Neuronal stem cell (in vitro differentiated cells): ENCODE data around the gene ELF2.
"Not testable (repeated sequence)": the region's sequence is repeated elsewhere in the genome, so short reads cannot be mapped to it uniquely, and the experiment has no call there.

ENCODE experiments used
- DNase-seq: peaks from one replicate; pipeline ENCODE4 v3.0.0-alpha.2; 2013; ENCODE audit warnings: low spot score
- H2AFZ ChIP-seq: one replicate; pipeline ENCODE4 v1.6.1; 2013; ENCODE audit warnings: mild to moderate bottlenecking, low read length, inconsistent platforms
- H2AK5ac ChIP-seq: 2 replicates; pipeline ENCODE4 v1.6.1; 2013; ENCODE audit warnings: low read depth, mild to moderate bottlenecking, inconsistent platforms, low read length, moderate library complexity, mixed read lengths
- H2BK120ac ChIP-seq: 2 replicates; pipeline ENCODE4 v1.6.1; 2013; ENCODE audit warnings: low read depth, mild to moderate bottlenecking, inconsistent platforms, low read length, moderate library complexity, mixed read lengths
- H2BK12ac ChIP-seq: one replicate; pipeline ENCODE4 v1.6.1; 2013; ENCODE audit warnings: low read length, inconsistent platforms
- H2BK15ac ChIP-seq: 2 replicates; pipeline ENCODE4 v1.6.1; 2013; ENCODE audit warnings: mild to moderate bottlenecking, low read length, inconsistent platforms, mixed read lengths
- H2BK5ac ChIP-seq: one replicate; pipeline ENCODE4 v1.6.1; 2013; ENCODE audit warnings: inconsistent platforms, mild to moderate bottlenecking, low read length, moderate library complexity
- H3K14ac ChIP-seq: one replicate; pipeline ENCODE4 v1.6.1; 2013; ENCODE audit warnings: low read length, inconsistent platforms
- H3K18ac ChIP-seq: 2 replicates; pipeline ENCODE4 v1.6.1; 2013; ENCODE audit warnings: low read length, inconsistent platforms
- H3K23ac ChIP-seq: 2 replicates; pipeline ENCODE4 v1.6.1; 2013; ENCODE audit warnings: low read depth, mild to moderate bottlenecking, mixed read lengths, low read length, inconsistent platforms; ENCODE audit not compliant: poor library complexity
- H3K27ac ChIP-seq: replicated peaks from 3 replicates; pipeline ENCODE4 v1.5.1; 2013; ENCODE audit warnings: low read length, inconsistent platforms
- H3K27me3 ChIP-seq, 3 experiments: 2 replicates each; pipeline ENCODE4 v1.6.1; 2013; ENCODE audit warnings: low read length in 3 of 3, mild to moderate bottlenecking in 2 of 3, inconsistent platforms in 1 of 3, low read depth in 1 of 3, mixed read lengths in 1 of 3, moderate library complexity in 1 of 3; ENCODE audit not compliant: control insufficient read depth in 3 of 3, insufficient read depth in 3 of 3
- H3K36me3 ChIP-seq, 2 donors: replicated peaks in 1 of 2; 2 replicates each; pipeline ENCODE4 v1.6.1; 2013; ENCODE audit warnings: low read length in 2 of 2; ENCODE audit not compliant: control insufficient read depth in 2 of 2, insufficient read depth in 2 of 2
- H3K4ac ChIP-seq: 2 replicates; pipeline ENCODE4 v1.6.1; 2013; ENCODE audit warnings: inconsistent platforms, mild to moderate bottlenecking, low read length, moderate library complexity
- H3K4me1 ChIP-seq, 2 donors: 1 replicate in 1 of 2; 2 replicates in 1 of 2; pipeline ENCODE4 v1.6.1; 2013; ENCODE audit warnings: low read length in 2 of 2, low read depth in 1 of 2; ENCODE audit not compliant: control insufficient read depth in 2 of 2, insufficient read depth in 1 of 2
- H3K4me2 ChIP-seq: one replicate; pipeline ENCODE4 v1.6.1; 2013; ENCODE audit warnings: mild to moderate bottlenecking, low read length, inconsistent platforms; ENCODE audit not compliant: insufficient read depth, poor library complexity, severe bottlenecking
- H3K4me3 ChIP-seq, 2 donors: 2 replicates each; pipeline ENCODE4 v1.5.1; 2013; ENCODE audit warnings: low read length in 2 of 2, mild to moderate bottlenecking in 2 of 2, inconsistent platforms in 1 of 2, moderate library complexity in 1 of 2
- H3K79me1 ChIP-seq: one replicate; pipeline ENCODE4 v1.6.1; 2013; ENCODE audit warnings: low read depth, mild to moderate bottlenecking, inconsistent platforms, low read length, moderate library complexity
- H3K9ac ChIP-seq: one replicate; pipeline ENCODE4 v1.6.1; 2013; ENCODE audit warnings: mild to moderate bottlenecking, low read depth, low read length, inconsistent platforms; ENCODE audit not compliant: poor library complexity
- H3K9me3 ChIP-seq, 2 donors: replicated peaks in 1 of 2; 2 replicates each; pipeline versions ENCODE3 to v1.6.1; 2013; ENCODE audit warnings: low read length in 2 of 2, mild to moderate bottlenecking in 2 of 2, inconsistent platforms in 1 of 2, low read depth in 1 of 2, mixed read lengths in 1 of 2, moderate library complexity in 1 of 2; ENCODE audit not compliant: control insufficient read depth in 2 of 2, insufficient read depth in 1 of 2
- H4K8ac ChIP-seq: one replicate; pipeline ENCODE4 v1.6.1; 2013; ENCODE audit warnings: low read depth, mild to moderate bottlenecking, inconsistent platforms, low read length, moderate library complexity
- H4K91ac ChIP-seq: one replicate; pipeline ENCODE4 v1.6.1; 2013; ENCODE audit warnings: low read length, low read depth, mild to moderate bottlenecking, inconsistent platforms; ENCODE audit not compliant: poor library complexity
- WGBS, 2 donors: extraction: QIAGEN DNeasy Blood & Tissue Kit; methylation state at CpG; one replicate each; pipeline ENCODE4 v1.1.7; 2013; ENCODE audit warnings: missing lambda C conversion rate in 2 of 2, mixed read lengths in 1 of 2; ENCODE audit not compliant: insufficient read length in 2 of 2, insufficient replicate concordance in 1 of 2; ENCODE audit errors: extremely low coverage in 2 of 2; 5-methylcytosine and 5-hydroxymethylcytosine counted together

The ELF2 gene

DNA sequence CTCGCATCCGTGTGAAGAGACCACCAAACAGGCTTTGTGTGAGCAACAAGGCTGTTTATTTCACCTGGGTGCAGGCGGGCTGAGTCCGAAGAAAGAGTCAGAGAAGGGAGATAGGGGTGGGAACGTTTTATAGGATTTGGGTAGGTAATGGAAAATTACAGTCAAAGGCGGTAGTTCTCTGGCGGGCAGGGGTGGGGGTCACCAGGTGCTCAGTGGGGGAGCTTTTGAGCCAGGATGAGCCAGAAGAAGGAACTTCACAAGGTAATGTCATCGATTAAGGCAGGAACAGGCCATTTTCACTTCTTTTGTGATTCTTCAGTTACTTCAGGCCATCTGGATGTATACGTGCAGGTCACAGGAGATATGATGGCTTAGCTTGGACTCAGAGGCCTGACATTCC lies 19.0 kb downstream of the ELF2 start:
- H2BK15ac ChIP-seq, H3K4me1 ChIP-seq, H3K27ac ChIP-seq, H3K14ac ChIP-seq, H3K9me3 ChIP-seq, H2AK5ac ChIP-seq, DNase-seq, H4K8ac ChIP-seq, H4K91ac ChIP-seq, H2AFZ ChIP-seq, H2BK120ac ChIP-seq, H3K9ac ChIP-seq, H3K4me3 ChIP-seq, H2BK12ac ChIP-seq, H3K4ac ChIP-seq, H3K27me3 ChIP-seq, H3K18ac ChIP-seq, H2BK5ac ChIP-seq, H3K4me2 ChIP-seq, H3K23ac ChIP-seq, H3K79me1 ChIP-seq, H3K36me3 ChIP-seq: not testable (repeated sequence)
- WGBS, 2 donors = no CpG with 5 or more reads among the region's 9 CpGs

DNA sequence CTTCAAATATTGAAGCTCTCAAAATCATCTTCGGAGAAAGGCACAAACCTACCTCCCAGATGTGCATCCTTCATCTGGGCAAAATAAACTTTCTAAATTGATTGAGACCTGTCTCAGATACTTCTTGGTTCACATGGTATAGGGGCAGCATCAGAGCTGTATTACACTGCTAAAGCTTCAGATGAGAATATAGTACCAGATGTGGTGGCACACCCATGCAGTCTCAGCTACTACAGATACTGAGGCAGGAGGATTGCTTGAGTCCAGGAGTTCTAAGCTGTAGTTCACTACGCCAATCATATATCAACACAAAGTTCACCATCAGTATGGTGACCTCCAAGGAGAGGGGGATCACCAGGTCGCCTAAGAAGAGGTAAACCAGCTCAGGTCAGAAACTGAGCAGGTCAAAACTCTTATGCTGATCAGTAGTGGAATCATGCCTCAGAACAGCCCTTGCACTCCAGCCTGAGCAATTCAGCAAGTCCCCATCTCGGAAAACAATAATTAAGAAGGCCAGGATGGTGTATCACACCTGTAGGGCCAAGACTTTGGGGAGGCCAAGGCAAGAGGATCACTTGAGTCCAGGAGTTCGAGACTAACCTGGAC lies 22.0 kb downstream of the ELF2 start:
- WGBS, 2 donors = no CpG with 5 or more reads among the region's 5 CpGs
- H3K4me2 ChIP-seq = no peak overlapping the region

DNA sequence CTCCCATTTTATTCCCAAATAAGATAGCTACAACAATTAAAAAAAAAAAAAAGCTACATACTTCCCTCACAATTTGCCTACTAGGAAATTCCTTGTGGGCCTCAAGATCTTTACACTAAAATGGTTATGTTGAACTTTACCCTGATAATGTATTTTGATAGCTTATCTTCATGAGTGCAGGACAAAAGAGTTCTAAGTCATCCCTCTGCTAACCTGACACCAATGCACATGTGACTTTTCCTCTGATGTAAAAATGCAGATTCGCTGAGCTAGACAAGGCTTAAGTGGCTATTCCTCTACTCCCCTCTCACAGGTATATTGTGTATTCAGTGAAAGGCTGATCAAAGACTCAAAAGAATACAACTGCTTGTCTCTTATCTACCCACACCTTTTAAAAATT lies 22.5 kb downstream of the ELF2 start:
- H3K79me1 ChIP-seq = no peaks in the 10 kb centered on the region
- H3K36me3 ChIP-seq = peaks cover 0 to 4% of the 10 kb centered on the region in 2 donors
- H4K91ac ChIP-seq = no peak overlapping the region
- H3K4ac ChIP-seq = no peak overlapping the region
- H2BK12ac ChIP-seq = no peak overlapping the region
- no peak overlapping the region for H4K8ac ChIP-seq
- H2AK5ac ChIP-seq = no peak overlapping the region
- WGBS, 2 donors = no CpG with 5 or more reads among the region's 1 CpG
- no peak overlapping the region for H2AFZ ChIP-seq
- H2BK15ac ChIP-seq = no peak overlapping the region
- H2BK120ac ChIP-seq = no peak overlapping the region
- no peak overlapping the region for H3K9ac ChIP-seq
- no peaks in the 10 kb centered on the region for H3K27me3 ChIP-seq
- no peak for DNase-seq
- H3K18ac ChIP-seq = no peak overlapping the region
- no peak overlapping the region for H2BK5ac ChIP-seq
- H3K23ac ChIP-seq = no peak overlapping the region
- peaks cover 0 to 8% of the 10 kb centered on the region in 2 donors for H3K4me1 ChIP-seq
- no peak overlapping the region for H3K14ac ChIP-seq
- H3K4me2 ChIP-seq = no peak overlapping the region
- H3K9me3 ChIP-seq = no peaks in the 10 kb centered on the region
- H3K4me3 ChIP-seq = no peak overlapping the region
- no peak overlapping the region for H3K27ac ChIP-seq

More for the DNA sequence above, 22.0 kb downstream of the ELF2 start:
- H4K8ac ChIP-seq = no peak overlapping the region
- H3K4me1 ChIP-seq = peaks cover 0 to 8% of the 10 kb centered on the region in 2 donors
- H3K9me3 ChIP-seq = no peaks in the 10 kb centered on the region
- no peak overlapping the region for H2BK5ac ChIP-seq
- H3K9ac ChIP-seq = no peak overlapping the region
- no peak overlapping the region for H2BK12ac ChIP-seq
- H3K14ac ChIP-seq = no peak overlapping the region
- peaks cover 0 to 4% of the 10 kb centered on the region in 2 donors for H3K36me3 ChIP-seq
- no peak overlapping the region for H3K27ac ChIP-seq
- H2AFZ ChIP-seq = no peak overlapping the region
- H3K23ac ChIP-seq = no peak overlapping the region
- no peak overlapping the region for H2BK120ac ChIP-seq
- DNase-seq = no peak
- no peaks in the 10 kb centered on the region for H3K79me1 ChIP-seq
- H3K18ac ChIP-seq = no peak overlapping the region
- no peak overlapping the region for H3K4ac ChIP-seq
- no peak overlapping the region for H2AK5ac ChIP-seq
- no peaks in the 10 kb centered on the region for H3K27me3 ChIP-seq
- H4K91ac ChIP-seq = no peak overlapping the region
- no peak overlapping the region for H3K4me3 ChIP-seq
- H2BK15ac ChIP-seq = no peak overlapping the region

DNA sequence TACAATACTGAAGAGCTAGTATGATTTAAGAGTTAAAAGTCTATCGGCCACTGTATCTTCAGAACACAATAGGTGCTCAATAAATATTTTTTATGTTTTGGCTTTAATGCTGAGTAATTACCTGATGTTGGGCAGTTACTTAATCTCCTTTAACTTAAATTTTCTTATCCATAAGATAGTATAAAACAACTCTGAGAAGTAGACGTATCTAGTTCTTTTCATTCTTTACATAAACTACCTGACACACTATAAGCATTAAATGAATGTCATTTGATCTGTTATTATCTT lies 22.9 kb downstream of the ELF2 start:
- H4K91ac ChIP-seq = no peak overlapping the region
- H3K18ac ChIP-seq = no peak overlapping the region
- peaks cover 0 to 4% of the 10 kb centered on the region in 2 donors for H3K36me3 ChIP-seq
- no peak overlapping the region for H2AK5ac ChIP-seq
- H2BK12ac ChIP-seq = no peak overlapping the region
- H3K14ac ChIP-seq = no peak overlapping the region
- no peak for DNase-seq
- no peak overlapping the region for H3K9ac ChIP-seq
- no CpG with 5 or more reads among the region's 2 CpGs for whole genome bisulfite sequencing, 2 donors
- no peak overlapping the region for H2BK15ac ChIP-seq
- H2BK120ac ChIP-seq = no peak overlapping the region
- no peaks in the 10 kb centered on the region for H3K27me3 ChIP-seq
- H3K9me3 ChIP-seq = no peaks in the 10 kb centered on the region
- no peak overlapping the region for H3K4ac ChIP-seq
- H2AFZ ChIP-seq = no peak overlapping the region
- no peak overlapping the region for H3K23ac ChIP-seq
- peaks cover 0 to 6% of the 10 kb centered on the region in 2 donors for H3K4me1 ChIP-seq
- H3K27ac ChIP-seq = no peak overlapping the region
- H3K4me2 ChIP-seq = no peak overlapping the region
- no peaks in the 10 kb centered on the region for H3K79me1 ChIP-seq
- H4K8ac ChIP-seq = no peak overlapping the region
- H3K4me3 ChIP-seq = no peak overlapping the region
- no peak overlapping the region for H2BK5ac ChIP-seq
